Measurements from ENCODE around the gene FAM13A. TPM values are rescaled to one million over a fixed set of nuclear protein-coding genes. Genes with fewer than 3 reads are reported as not detected.

FAM13A gene
- total and polyA plus RNA-seq, 10 of the 15 experiments (the other 5 are each of a cell fraction or from before 2014, with no cell fraction given): 0.05 to 1.8 (median 0.27) TPM; not detected in 1

- POLR2A ChIA-PET: interaction anchor here (0.6 to 3.5 kb wide), 2 partner anchors 30 to 43 kb away, joined by 3 to 15 read pairs; partner anchors contain the start of gene FAM13A
These were observed 42.5 kb upstream of the FAM13A start for GRCh38 chr4:89099471-89099870.

More at GRCh38 chr4:89099471-89099870, 42.5 kb upstream of the FAM13A start:
- RAD21 ChIA-PET (ENCODE audit: unreplicated experiment): interaction anchor here (1.5 kb wide), 1 partner anchor 32 kb away, joined by 4 read pairs; no protein-coding TSS in a partner anchor
- H3K27me3 ChIP-seq (replicated peaks in 1 of 2; ENCODE audit: control insufficient read depth in 2 of 2, insufficient read depth in 2 of 2, low read length in 1 of 2): no peaks in the 10 kb centered on the region
- FAIRE-seq (no peak), ATAC-seq (no peak), DNase-seq (ENCODE audit: low read depth, low spot score) (no peak)
- H3K9ac ChIP-seq (ENCODE audit: control insufficient read depth, insufficient read depth, low read length): no peak overlapping the region
- H3K4me3 ChIP-seq: no peak overlapping the region
- peaks cover 7% of the 10 kb centered on the region for H3K4me1 ChIP-seq (ENCODE audit: control insufficient read depth, insufficient read depth, low read length)
- intact Hi-C loops (cut with micrococcal nuclease; ENCODE audit: unreplicated experiment): no loop called here
- in situ Hi-C loops (cut with MboI): no loop called here
- no peak for TF ChIP-seq CBX5 (IDR thresholded peaks at IDR 0.05; ENCODE audit: low read depth)
- TF ChIP-seq MEF2B (IDR thresholded peaks at IDR 0.05; ENCODE audit: partially characterized antibody, poor library complexity, severe bottlenecking): no peak
- TF ChIP-seq MAX (IDR thresholded peaks at IDR 0.05; ENCODE audit: low read depth, low read length): no peak
- TF ChIP-seq RCOR1 (conservative IDR thresholded peaks at IDR 0.05; ENCODE audit: low read depth, low read length): no peak
- no peak for TF ChIP-seq KDM1A (IDR thresholded peaks at IDR 0.05; ENCODE audit: borderline replicate concordance)
- no peak for TF ChIP-seq POLR2A (IDR thresholded peaks at IDR 0.05; ENCODE audit: low read depth, low read length)
- no peak for TF ChIP-seq ATF7 (IDR thresholded peaks at IDR 0.05; ENCODE audit: low read depth)
- TF ChIP-seq CEBPZ (IDR thresholded peaks at IDR 0.05; ENCODE audit: low read depth, low read length): no peak
- no peak for TF ChIP-seq LARP7 (IDR thresholded peaks at IDR 0.05)
- TF ChIP-seq CREM (IDR thresholded peaks at IDR 0.05; ENCODE audit: low read depth): no peak
- no peak for TF ChIP-seq ZNF274 (IDR thresholded peaks at IDR 0.05; ENCODE audit: insufficient read depth, insufficient read length)
- no peak for TF ChIP-seq PBX3 (IDR thresholded peaks at IDR 0.05; ENCODE audit: insufficient replicate concordance, low read depth, low read length)
- no peak for TF ChIP-seq TARDBP (IDR thresholded peaks at IDR 0.05; ENCODE audit: borderline replicate concordance)
- no peak for TF ChIP-seq ZNF592 (IDR thresholded peaks at IDR 0.05)
- H3K27ac ChIP-seq (ENCODE audit: control insufficient read depth, insufficient read depth): 0 out of 2 replicates have a peak overlapping the region, but pooled peaks have one; percentile 95
- H3K36me3 ChIP-seq (ENCODE audit: control insufficient read depth in 2 of 2, insufficient read depth in 2 of 2, low read length in 1 of 2): no peaks in the 10 kb centered on the region
- SMC1A ChIA-PET (ENCODE audit: uncharacterized antibody, unreplicated experiment): interaction anchor here (0.7 to 6.6 kb wide), 9 partner anchors 10 to 283 kb away, joined by 3 to 58 read pairs (median 3); partner anchors contain the start of gene FAM13A
- no peaks in the 10 kb centered on the region for H3K79me2 ChIP-seq (ENCODE audit: control insufficient read depth, insufficient read depth, low read length)
- CTCF ChIA-PET: interaction anchor here (1.5 kb wide), 1 partner anchor 11 kb away, joined by 4 read pairs; no protein-coding TSS in a partner anchor
- no peak overlapping the region for H2AFZ ChIP-seq (ENCODE audit: control insufficient read depth, low read depth, low read length)
- no peaks in the 10 kb centered on the region for H4K20me1 ChIP-seq (ENCODE audit: control insufficient read depth, insufficient read depth)
- no TSS peak for BruUV-seq (replicated peaks)
- no peaks in the 10 kb centered on the region; the same call in 1 of the 3 replicates for H3K9me3 ChIP-seq (replicated peaks; ENCODE audit: control insufficient read depth, insufficient read depth, low read length)
- WGBS (ENCODE audit: insufficient coverage, insufficient replicate concordance, low lambda C conversion rate, missing lambda C conversion rate): 94% methylated on average over 1 of the region's 1 CpG
- no peak overlapping the region for H3K4me2 ChIP-seq (ENCODE audit: control insufficient read depth, insufficient read depth)

Measured in GM12878 (cell line).